ENCODE measurements around the gene MPPED1. TPM values are rescaled to one million over a fixed set of nuclear protein-coding genes. Genes with fewer than 3 reads are reported as not detected.

Gene MPPED1
- total RNA-seq, 1 experiment from 2014 or later = not detected

DNA sequence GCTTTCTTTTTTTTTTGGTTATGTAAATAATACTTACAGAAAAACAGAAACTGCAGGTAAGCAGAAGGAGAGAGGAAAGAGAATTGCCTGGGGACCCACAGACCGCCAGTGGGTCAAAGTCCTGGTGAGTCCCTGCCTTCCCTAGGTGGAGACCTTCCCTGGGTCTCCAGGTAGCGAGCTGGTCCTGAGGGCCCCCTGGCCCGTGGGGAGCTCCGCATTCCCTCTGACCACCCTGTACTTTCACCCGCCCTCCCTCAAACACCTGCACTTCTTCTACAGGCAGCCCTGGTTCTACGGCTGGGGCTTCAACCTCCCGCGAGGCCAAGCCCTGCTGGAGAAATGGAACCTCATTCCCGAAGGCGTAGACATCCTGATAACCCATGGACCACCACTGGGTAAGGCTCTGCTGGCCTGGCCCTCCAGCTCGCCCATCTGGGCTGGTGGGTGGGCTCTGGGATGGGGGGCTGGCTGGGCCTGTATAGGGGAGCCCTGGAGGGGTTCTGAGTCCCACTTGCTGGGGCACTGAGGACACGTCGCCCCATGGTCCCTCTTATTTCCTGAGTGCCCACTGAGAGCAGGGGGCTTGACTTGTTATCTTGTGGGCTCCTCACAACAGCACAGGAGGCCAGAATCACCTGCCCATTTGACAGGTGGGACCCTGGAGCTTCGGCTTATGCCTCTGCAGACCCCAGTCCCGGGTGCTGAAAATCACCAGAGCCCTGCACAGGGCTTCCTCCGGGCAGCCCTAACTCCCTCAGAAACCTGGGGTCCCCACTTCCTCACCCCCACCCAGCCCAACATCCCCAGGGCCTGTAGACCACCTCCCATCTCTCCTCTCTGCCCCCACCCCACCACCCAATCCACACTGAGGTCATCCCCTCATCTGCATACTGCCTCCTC lies 86.4 kb downstream of the MPPED1 start:
- DNase-seq (ENCODE audit: low read depth) = no peak

DNA sequence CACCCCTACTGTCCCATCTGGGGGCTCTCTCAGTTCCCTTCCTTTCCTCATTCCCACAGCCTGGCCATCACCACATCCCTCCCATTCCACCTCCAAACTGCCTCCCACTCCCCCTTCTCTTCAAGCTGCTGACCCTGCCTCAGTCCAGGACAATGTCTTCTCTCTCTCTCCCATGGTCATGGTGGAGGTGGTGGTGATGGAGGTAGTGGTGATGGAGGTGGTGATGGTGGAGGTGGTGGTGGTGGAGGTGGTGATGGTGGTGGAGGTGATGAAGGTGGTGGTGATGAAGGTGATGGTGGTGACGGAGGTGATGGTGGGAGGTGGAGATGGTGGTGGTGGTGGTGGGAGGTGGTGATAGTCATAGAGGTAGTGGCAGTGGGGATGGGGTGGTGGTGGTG lies 87.0 kb downstream of the MPPED1 start:
- no peak for DNase-seq (ENCODE audit: low read depth)

DNA sequence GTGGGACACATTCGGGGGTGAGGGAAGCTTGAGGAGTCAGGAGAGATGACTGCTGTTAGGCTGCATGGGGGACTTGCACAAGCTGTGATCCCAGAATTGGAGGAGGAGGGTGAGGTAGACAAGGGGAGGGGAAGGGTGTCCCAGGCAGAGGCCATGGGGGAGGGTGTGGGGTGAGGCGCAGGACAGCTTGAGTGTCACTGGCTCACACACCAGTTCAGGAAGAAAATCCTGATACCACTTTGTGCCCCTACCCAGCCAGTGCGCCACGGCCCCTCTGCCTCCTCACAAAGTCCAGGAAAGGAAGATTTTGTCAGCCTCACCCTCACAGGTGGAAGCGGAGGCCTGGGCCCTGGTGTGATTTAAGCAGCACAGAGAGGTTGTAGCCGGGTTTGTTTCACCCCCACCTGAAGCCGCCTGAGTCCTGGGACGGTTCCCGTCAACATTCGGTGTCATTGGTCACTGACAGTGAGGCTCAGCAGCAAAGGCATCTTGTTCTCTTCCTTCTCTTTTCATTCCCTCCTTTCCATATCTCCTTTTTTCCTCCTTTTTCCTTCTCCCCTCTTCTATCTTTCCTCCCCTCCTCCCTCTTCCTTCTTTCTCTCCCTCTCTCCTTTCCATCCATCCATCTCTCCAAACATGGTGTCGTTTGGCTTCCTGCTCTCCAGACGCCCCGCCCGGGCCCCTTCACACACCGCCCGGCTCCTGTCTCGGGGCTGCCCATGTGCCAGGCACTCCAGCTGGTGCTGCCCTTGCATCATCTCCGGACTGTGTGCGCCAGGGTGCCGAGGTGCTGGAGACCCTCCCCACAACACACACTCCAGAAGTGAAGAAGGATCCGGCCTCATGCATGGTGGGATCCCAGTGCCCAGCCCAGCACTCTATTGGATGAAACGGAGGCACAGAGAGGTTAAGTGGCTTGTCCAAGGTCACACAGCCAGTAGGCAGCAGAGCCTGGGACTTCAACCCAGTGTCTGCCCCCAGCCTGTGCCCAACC lies 89.3 kb downstream of the MPPED1 start:
- DNase-seq (ENCODE audit: low read depth) = no peak

DNA sequence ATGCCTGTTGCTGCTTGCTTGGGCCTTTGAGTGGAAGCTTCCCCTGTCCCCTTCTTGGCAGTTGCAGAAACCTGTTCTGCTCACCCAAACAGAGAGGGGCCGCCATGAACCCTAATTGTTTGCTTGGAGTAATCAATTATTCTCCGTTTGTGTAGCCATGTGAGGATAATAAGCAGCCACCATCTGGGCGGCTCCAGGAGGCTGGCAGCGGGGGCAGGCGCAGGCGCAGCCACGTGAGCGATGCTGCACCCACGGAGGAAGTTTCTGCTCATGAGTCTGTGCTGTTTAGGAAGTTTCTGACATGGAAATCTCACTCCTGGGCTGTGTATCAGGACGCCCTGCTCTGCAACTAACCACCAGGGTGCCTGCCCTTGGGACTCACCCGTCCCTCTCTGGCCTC lies 90.1 kb downstream of the MPPED1 start:
- DNase-seq (ENCODE audit: low read depth) = no peak

DNA sequence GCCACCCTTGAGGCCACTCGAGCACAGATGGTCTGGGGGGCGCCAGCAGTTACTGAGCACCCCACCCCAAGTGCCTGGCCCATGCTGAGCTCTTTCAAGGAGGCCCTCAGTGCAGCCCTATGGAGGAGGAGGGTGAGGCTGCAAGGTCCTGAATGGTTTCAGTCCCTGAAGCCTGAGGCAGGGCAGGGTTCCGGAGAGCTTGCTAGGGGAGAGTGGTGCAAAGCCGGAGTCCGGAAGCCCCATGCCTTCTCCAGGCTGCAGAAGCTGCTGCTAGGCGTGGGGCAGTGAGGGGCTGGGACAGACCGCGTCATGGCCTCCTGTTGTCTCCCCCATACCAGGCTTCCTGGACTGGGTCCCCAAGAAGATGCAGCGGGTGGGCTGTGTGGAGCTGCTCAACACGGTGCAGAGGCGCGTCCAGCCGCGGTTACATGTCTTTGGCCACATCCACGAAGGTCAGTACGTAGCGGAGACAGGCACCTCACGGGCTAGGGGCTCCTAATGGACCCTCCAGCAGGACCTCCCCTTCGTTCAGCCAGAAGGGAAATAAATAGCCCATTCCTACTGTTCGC lies 90.6 kb downstream of the MPPED1 start:
- no peak for DNase-seq (ENCODE audit: low read depth)

DNA sequence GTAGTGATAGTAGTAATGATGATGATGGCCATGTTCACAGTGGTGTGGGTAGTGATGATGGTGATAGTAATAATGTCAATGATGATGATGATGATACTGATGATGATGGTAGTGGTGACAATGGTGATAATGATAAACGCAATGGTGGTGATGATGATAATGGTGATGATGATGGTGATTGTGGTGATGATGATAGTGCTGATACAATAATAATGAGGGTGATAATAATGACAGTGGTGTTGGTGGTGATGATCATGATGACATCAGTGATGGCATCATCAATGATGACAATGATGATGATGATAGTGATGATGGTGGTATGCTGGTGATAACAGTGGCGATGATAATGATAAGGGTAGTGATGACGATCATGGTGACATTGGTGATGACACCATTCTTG lies 92.3 kb downstream of the MPPED1 start:
- DNase-seq (ENCODE audit: low read depth) = no peak

DNA sequence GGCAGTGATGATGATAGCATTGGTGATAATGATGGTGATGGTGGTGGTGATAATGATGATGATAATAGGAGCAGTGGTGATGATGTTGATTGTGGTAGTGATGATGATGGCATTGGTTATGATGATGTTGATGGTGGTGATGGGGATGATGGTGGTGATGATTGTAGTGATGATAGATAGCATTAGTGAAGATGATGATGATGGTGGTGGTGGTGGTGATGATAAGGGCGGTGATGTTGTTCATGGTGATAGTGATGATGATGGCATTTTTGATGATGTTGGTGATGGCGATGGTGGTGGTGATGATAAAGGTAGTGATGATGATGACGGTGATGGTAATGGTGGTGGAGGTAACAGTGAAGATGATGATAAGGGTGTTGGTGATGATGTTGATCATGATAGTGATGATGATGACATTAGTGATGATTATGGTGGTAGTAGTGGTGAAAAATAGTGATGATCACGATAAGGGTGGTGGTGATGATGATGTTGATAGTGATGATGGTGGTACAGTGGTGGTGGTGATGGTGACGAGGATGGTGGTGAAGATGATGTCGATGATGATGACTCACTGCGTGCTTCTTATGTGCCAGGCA lies 93.0 kb downstream of the MPPED1 start:
- DNase-seq (ENCODE audit: low read depth) = no peak

DNA sequence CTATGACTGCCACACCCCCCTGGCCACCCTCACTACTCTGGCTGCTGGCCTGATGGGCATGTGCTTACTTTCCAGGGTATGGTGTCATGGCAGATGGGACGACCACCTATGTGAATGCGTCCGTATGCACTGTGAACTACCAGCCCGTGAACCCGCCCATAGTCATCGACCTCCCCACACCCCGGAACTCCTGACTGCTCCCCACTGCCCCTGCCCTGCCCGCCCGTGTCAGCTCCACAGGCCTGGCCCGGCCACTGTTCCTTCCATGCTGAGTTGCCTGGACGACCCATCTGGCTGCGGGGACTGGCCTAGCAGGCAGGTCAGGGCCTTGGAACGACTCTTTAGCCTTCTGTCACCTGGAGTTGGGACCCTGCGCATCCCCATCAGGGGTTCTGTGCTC lies 93.6 kb downstream of the MPPED1 start:
- DNase-seq (ENCODE audit: low read depth) = no peak

DNA sequence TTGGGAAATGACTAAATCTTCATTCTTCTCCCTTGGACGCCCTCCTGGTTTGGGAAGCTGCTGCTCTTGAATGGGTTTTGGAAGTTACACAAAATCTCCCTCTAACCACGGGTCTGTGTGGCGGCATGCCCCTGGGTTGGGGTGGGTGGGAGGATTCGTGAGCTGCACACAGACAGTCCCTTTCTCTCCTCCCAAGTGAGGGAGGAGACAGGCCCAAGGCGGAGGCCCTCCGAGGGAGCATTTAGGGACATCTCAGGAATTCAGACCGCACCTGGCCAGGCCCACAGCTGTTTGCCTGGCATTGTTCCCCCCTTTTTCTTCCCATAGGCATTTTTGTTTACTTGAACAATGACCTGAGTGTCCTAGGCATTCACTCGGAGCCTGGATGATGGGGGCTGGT lies 94.1 kb downstream of the MPPED1 start:
- no peak for DNase-seq (ENCODE audit: low read depth)

DNA sequence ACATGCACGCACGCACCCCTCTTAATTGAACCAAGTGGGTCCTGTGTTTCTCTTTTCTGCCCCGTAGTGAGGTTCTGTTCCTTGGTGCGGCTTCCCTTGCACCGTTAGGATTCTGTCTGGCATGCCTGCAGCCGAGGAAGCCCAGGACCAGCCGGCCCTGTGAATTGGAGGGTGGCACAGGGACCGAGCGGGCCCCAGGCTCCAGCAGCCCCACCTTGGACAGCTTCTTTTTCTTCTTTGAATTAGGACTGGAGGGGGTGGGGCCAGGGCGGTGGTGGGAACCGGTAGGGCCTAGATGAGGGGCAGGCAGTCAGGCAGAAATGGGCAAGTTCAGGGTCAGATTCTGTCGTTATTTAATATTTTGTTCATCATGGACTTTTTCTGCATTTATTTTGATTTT lies 94.7 kb downstream of the MPPED1 start:
- DNase-seq (ENCODE audit: low read depth) = no peak

DNA sequence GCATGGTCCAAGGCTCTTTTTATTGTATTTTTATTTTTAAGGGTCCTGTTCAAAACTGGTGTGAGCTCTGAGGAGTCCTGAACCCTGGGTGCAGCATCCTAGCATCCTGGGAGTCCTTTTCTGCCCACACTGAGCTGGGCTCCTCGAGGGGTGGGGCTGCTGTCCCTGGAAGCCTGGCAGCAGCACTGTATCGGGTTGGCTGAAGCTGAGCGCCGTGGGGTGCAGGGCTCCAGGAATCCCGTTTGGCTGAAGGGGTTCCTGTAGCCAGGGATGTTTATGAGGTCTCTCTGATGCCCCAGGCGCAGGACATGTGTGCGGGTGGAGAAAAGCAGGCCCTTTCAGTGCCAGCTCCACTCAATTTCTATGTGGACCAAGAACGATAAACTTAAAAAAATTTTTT lies 95.4 kb downstream of the MPPED1 start:
- no peak for DNase-seq (ENCODE audit: low read depth)

DNA sequence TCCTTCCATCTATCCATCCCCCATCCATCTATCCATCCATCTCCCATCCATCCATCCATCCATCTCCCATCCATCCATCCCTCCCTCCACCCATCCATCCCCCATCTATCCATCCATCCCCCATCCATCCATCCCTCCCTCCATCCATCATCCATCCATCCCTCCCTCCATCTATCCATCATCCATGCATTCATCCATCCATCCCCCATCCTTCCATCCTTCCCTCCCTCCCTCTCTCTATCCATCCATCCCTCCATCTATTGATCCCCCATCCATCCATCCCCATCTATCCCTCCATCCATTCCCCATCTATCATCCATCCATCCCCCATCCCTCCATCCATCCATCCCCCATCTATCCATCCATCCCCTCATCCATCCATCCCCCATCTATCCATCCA lies 96.7 kb downstream of the MPPED1 start:
- no peak for DNase-seq (ENCODE audit: low read depth)

DNA sequence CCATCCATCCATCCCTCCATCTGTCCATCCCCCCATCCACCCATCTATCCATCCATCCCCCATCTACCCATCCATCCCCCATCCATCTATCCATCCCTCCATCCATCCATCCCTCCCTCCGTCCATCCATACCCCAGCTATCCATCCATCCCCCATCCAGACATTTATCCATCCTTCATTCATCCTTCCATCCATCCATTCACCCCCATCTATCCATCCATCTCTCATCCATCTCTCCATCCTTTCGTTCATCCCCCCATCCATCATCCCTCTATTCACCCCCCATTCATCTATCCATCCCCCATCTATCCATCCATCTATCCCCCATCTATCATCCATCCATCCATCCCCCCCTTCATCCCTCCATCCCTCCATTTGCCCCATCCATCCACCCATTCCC lies 97.5 kb downstream of the MPPED1 start:
- DNase-seq (ENCODE audit: low read depth) = no peak

DNA sequence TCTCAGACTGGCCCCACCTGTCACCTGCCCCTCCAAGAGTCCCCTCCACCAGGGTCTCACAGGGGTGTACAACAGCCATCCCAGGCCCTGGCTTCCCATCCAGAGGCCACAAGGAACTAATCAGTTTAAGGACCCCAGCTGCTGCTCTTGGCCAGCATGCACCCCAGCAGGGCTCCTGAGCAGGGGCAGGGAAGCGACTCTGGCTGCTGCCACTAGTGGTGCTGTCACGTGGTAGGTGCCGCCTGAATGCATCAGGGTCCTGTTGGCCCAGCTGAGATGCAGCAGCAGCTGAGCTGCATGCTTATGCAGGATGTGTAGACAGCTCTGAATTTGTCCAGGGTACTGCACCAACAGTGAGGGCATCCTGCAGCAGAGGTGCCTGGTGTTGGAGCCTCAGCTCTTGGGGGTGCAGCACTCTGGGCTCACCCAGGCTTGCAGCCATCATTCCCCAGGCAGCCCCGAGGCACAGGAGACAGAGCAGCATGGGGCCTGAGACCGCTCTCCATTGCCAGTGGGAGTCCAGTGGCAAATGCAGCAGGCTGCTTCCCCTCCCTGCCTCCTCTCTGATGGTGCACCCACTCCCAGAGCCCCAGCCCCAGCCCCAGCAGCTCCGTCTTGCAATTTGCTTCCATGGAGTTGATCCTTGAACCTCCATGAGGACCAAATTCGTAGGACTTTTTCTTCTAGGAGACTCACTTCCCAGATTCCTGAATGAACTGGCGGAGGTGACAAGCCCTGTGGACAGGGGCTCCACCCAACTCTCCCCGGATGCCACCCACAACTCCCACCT lies 98.7 kb downstream of the MPPED1 start:
- DNase-seq (ENCODE audit: low read depth) = no peak

DNA sequence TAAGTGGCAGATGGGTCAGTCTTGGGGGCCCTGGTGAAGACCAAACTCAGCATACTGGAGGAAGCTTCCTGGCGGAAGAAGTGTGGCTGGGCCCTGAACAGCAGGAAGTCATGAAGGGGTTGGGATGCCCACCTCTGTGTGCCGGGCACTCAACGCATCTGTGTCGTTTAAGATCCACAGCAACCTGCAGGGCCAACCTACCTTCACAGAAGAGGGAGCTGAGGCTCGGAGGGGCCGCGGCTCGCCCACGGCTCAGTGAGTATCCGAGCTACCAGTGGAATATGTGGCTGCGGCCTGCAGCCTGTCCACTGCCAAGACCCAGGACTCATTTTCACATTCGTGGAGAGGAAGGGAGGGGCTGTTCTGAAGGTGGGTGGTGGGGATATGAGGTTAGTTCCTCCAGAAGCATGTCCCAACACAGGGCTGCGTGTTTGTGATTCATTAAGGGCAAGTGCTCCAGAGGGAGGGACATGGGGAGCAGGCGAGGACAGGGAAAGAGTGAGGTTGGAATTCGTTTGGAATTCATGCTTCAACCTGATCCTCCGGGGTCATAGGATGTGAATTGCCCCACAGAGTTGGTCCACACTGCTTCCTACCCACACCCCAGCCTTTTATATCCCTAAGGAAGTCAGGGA lies 99.6 kb downstream of the MPPED1 start:
- DNase-seq (ENCODE audit: low read depth) = no peak

DNA sequence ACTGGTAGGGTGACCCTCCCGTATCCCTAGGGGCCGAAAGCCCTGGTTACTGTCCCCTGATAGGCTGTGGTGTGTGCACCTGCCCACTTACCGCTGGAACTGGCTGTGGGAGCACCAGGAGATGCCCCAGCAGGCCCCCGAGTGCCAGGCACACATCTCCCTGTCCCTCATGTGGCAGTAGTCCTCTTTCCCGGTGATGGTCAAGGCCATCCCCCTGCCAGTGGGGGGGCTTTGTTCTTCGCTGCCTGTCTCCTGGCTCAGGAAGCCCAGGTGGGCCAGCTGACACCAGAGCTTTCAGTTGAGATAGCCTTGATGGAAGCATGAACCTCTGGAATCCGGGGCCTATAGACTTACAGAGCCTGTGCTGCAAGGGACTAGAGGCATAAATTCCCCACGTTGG lies 100.5 kb downstream of the MPPED1 start:
- no peak for DNase-seq (ENCODE audit: low read depth)

DNA sequence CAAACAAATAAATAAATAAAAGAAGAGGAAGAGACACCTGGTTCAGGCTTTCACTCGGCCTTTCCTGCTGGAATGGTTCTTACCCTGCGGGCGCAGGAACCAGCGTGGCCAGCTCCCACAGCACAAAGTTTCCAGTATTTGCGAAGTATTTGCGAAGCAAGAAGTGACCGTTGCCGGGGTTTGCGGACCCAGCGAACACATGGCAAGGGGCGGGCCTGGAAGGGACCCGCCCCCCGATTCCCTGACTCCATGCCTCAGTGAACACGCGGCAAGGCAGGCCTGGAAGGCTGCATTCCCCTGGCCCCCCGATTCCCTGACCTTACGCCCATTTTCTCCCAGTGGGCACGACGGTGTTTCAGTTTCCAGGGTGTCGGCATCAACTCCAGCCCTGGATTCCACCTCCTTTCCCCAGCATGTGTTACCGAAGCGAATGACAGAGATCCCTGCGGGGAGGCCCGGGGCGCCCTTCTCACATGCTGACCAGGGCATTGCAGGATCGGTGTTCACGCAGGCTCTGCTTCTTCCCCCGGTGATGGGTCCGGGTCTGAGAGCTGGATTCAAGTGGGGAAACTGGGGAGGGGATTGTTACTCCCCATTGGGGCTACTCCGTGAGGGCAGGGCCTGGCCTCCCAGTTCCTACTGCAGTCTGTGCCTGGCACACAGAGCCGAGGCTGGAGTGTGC lies 102.8 kb downstream of the MPPED1 start:
- no peak for DNase-seq (ENCODE audit: low read depth)

DNA sequence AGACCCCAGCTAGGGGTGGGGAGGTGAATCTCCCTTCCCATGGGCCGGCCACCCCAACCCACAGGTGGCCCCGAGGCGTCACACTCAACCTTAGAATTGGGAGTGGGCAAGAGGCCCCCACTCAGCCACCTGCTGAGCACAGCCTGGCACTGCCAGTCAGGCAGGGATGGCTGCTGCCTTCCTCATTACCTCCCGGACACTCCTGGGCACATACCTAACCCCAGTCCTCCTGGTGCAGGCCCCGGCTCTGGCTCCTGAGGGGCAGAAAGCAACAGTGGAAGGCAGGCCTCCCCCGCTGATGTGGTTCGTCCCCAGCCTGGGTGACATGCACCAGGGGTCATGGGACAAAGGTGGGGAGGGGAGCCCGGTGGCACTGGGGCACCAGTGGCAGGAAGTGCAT lies 103.6 kb downstream of the MPPED1 start:
- DNase-seq (ENCODE audit: low read depth) = no peak

DNA sequence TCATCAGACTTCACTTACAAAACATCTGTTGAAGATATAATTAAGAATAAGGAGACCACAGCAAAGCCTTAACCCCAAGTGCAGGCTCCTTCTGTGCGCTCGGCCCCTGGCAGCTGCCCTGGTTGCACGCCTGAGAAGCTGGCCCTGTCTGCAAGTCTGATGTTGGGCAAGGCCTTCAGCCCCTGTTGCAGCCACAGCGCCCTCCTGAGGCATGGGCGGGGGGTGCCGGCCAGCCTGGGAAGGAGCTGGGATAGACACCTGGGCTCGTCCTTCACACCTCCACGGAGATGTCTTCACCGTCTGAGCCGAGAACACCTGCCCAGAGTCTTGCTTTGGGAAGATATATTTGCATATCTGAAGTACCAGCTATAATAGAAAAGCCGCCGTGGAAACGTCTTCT lies 104.1 kb downstream of the MPPED1 start:
- no peak for DNase-seq (ENCODE audit: low read depth)

DNA sequence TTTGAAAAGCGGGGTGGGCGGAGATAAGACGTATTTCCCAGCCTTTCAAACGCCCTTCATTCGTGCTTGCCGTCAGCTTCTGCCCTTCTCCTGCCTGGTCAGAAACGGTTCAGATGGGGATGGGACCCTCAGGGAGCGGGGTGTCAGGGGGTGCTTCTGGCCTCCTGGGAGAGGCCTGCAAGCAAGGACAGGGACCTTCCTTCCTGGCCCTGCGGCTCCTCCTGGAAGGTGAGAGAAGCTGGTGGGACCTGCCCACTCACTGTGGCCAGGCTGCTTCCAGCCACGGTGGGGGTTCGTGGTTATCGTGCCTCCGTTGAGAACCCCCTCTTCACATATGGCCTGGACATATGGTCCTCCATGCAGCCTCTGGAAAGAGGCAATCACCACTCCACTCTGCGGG lies 104.6 kb downstream of the MPPED1 start:
- DNase-seq (ENCODE audit: low read depth) = no peak

All from Daoy (cell line).